Left lung (tissue), 10 donors: ENCODE measurements around the gene CRTC3. TPM values are rescaled to one million over a fixed set of nuclear protein-coding genes. Genes with fewer than 3 reads are reported as not detected.
"Not testable (repeated sequence)": the region's sequence is repeated elsewhere in the genome, so short reads cannot be mapped to it uniquely, and the experiment has no call there.

Experiments used
- ATAC-seq: fragments of 200-7000 bp; cut with Tn5 transposase; one replicate; pipeline ENCODE4 v1.9.1; 2020; ENCODE audit warnings: moderate library complexity
- DNase-seq, 4 donors: peaks; one replicate each; pipeline ENCODE4 v3.0.0-alpha.2; 2013 to 2020
- H3K27ac ChIP-seq, 2 donors: fragments of 200-600 bp; sonication (generic) in 1 of 2; one replicate each; pipeline versions ENCODE4 v1.5.0 to v1.8.0; 2020 to 2021
- H3K27me3 ChIP-seq, 2 donors: fragments of 200-600 bp; sonication (generic) in 1 of 2; one replicate each; pipeline versions ENCODE4 v1.5.0 to v1.8.0; 2020 to 2021
- H3K36me3 ChIP-seq, 2 donors: fragments of 200-600 bp; sonication (generic) in 1 of 2; one replicate each; pipeline versions ENCODE4 v1.5.0 to v1.8.0; 2020 to 2021
- H3K4me1 ChIP-seq, 2 donors: fragments of 200-600 bp; one replicate each; pipeline ENCODE4 v1.8.0; 2021
- H3K4me3 ChIP-seq, 2 donors: fragments of 200-600 bp; sonication (generic) in 1 of 2; one replicate each; pipeline versions ENCODE4 v1.5.0 to v1.8.0; 2020 to 2021; ENCODE audit warnings: mild to moderate bottlenecking in 1 of 2
- H3K9me3 ChIP-seq, 2 donors: fragments of 200-600 bp; sonication (generic) in 1 of 2; one replicate each; pipeline versions ENCODE4 v1.5.0 to v1.8.0; 2020 to 2021
- intact Hi-C, 2 donors: fragments of 100-400 bp; cut with DNase I; formaldehyde crosslinking; loops; one replicate each; pipeline versions ENCODE4 v1.11.2 to v1.14.2; 2022
- polyA plus RNA-seq, 6 donors: library from polyadenylated mRNA; unstranded; fragments of 120-200 nt; gene quantifications; one replicate each; pipeline ENCODE4 v1.2.1, GENCODE V29; 2013; ENCODE audit not compliant: insufficient read length in 6 of 6
- total RNA-seq, 2 donors: library from RNA; stranded (reverse); fragmentation: NEBNext Ultra II Directional; extraction: Animal tissue kit (Norgen Biotek cat#: 25700); gene quantifications; one replicate each; pipeline ENCODE4 v1.2.1, GENCODE V29; 2021
- TF ChIP-seq, protein P1 (sequence below), 2 donors: fragments of 200-600 bp; sonication (generic) in 1 of 2; IDR thresholded peaks; one replicate each; pipeline versions ENCODE4 v1.5.0 to v1.8.0; 2021; ENCODE audit warnings: antibody characterized with exemption in 2 of 2
- donor health status: DM: no; HTN: yes; CAD: no.
- donor health status: DM: no; HTN: no; CAD: no.

Gene CRTC3
- total and polyA plus RNA-seq, 8 donors: 33.0 to 45.2 (median 37.5) TPM

- Histone ChIP-seq H3K36me3 (no peaks in the 10 kb centered on the region), H3K4me3 (no peak overlapping the region), H3K4me1 (no peaks in the 10 kb centered on the region), H3K9me3 (no peaks in the 10 kb centered on the region), H3K27ac (no peak overlapping the region), H3K27me3 (no peaks in the 10 kb centered on the region)
- TF ChIP-seq, protein P1, sequence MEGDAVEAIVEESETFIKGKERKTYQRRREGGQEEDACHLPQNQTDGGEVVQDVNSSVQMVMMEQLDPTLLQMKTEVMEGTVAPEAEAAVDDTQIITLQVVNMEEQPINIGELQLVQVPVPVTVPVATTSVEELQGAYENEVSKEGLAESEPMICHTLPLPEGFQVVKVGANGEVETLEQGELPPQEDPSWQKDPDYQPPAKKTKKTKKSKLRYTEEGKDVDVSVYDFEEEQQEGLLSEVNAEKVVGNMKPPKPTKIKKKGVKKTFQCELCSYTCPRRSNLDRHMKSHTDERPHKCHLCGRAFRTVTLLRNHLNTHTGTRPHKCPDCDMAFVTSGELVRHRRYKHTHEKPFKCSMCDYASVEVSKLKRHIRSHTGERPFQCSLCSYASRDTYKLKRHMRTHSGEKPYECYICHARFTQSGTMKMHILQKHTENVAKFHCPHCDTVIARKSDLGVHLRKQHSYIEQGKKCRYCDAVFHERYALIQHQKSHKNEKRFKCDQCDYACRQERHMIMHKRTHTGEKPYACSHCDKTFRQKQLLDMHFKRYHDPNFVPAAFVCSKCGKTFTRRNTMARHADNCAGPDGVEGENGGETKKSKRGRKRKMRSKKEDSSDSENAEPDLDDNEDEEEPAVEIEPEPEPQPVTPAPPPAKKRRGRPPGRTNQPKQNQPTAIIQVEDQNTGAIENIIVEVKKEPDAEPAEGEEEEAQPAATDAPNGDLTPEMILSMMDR (IDR thresholded peaks at IDR 0.05): no peak
- intact Hi-C loops: no loop called here
- ATAC-seq (no peak), DNase-seq (no peak)
Measured at GRCh38 chr15:90519688-90520087, 10.0 kb upstream of the CRTC3 start.

DNA sequence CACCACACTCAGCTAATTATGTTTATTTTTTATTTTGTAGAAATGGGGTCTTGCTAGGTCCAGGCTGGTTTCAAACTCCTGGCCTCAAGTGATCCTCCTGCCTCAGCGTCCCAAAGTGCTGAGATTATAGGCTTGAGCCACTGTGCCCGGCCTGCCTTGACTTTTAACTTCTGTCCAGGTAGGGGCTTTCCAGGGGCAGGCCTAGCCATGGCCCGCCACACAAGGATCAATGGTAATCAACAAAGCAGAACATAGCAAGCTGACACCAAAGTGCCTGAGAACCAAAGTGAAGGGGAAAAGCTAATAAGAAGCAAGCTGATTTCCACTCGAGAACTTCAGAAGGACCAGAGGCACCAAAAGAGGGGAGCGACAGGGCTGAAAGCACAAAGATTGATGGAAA is 9.4 kb upstream of the CRTC3 start:
- H3K36me3 ChIP-seq: no peaks in the 10 kb centered on the region
- DNase-seq: no peak
- intact Hi-C loops: no loop called here

GRCh38 chr15:90523373-90523772 is 6.3 kb upstream of the CRTC3 start:
- TF ChIP-seq, protein P1 (IDR thresholded peaks at IDR 0.05): no peak
- intact Hi-C loops: no loop called here
- Histone ChIP-seq H3K36me3 (no peaks in the 10 kb centered on the region), H3K27me3 (no peaks in the 10 kb centered on the region), H3K9me3 (no peaks in the 10 kb centered on the region), H3K27ac (no peak overlapping the region), H3K4me1 (no peaks in the 10 kb centered on the region), H3K4me3 (no peak overlapping the region)
- ATAC-seq: no peak
- DNase-seq: no peak

More for the DNA sequence above, 9.4 kb upstream of the CRTC3 start:
- H3K27ac ChIP-seq: no peak overlapping the region
- H3K4me1 ChIP-seq: no peaks in the 10 kb centered on the region
- H3K9me3 ChIP-seq: no peaks in the 10 kb centered on the region
- ATAC-seq: no peak
- TF ChIP-seq, protein P1 (IDR thresholded peaks at IDR 0.05): no peak
- H3K4me3 ChIP-seq: no peak overlapping the region
- H3K27me3 ChIP-seq: no peaks in the 10 kb centered on the region

DNA sequence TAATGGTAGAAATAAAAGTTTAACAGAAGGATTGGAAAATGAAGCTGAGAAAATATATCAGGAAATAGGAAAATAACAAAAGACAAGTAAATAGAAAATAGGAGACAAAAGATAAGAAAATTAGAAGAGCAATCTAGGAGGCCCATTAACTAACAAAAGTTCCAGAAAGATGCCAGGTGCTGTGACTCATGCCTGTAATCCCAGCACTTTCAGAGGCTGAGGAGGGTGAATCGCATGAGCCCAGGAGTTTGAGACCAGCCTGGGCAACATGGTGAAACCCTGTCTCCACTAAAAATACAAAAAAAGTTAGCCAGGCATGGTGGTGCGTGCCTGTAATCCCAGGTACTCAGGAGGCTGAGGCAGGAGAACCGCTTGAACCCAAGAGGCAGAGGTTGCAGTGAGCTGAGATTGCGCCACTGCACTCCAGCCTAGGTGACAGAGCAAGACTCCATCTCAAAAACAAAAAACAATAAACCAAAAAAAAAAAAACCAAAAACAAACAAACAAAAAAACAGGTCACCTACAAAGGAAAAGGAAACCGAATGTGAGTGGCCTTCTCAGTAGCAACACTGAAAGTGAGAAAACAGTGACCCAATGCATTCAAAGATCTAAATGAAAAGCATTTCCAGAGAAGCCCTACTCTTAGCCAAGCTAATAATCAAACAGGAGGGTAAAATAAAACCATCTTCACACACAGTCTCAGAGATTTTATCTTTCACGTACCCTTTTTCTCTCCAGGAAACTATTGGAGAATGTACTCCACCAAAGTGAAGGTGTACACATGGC is 5.5 kb upstream of the CRTC3 start:
- H3K9me3 ChIP-seq, ATAC-seq, DNase-seq, intact Hi-C loops, H3K4me1 ChIP-seq, H3K27me3 ChIP-seq, H3K36me3 ChIP-seq, H3K4me3 ChIP-seq, H3K27ac ChIP-seq: not testable (repeated sequence)

- intact Hi-C loops: no loop called here
- H3K9me3 ChIP-seq: no peaks in the 10 kb centered on the region
- H3K36me3 ChIP-seq: no peaks in the 10 kb centered on the region
- no peak for ATAC-seq
- H3K27ac ChIP-seq: peak overlapping the region; percentile 84 to 88
- H3K4me3 ChIP-seq: peak overlapping the region; percentile 67 to 81
- peaks cover 3 to 30% of the 10 kb centered on the region in 2 donors for H3K4me1 ChIP-seq
- DNase-seq: no peak
- H3K27me3 ChIP-seq: peaks cover 0 to 18% of the 10 kb centered on the region in 2 donors
- TF ChIP-seq, protein P1 (IDR thresholded peaks at IDR 0.05): no peak
Measured at GRCh38 chr15:90529011-90529370, 732 bp upstream of the CRTC3 start.
